Heart left ventricle (tissue), 16 donors: ENCODE measurements around the gene EYA4. TPM values are rescaled to one million over a fixed set of nuclear protein-coding genes. Genes with fewer than 3 reads are reported as not detected.

Source experiments
- ATAC-seq, 4 donors: fragments of 200-7000 bp; cut with Tn5 transposase; one replicate each; pipeline ENCODE4 v1.9.1; 2020 to 2022; ENCODE audit warnings: moderate library complexity in 4 of 4, mild to moderate bottlenecking in 3 of 4, moderate number of reproducible peaks in 1 of 4
- DNase-seq, 5 donors: peaks; one replicate each; pipeline ENCODE4 v3.0.0-alpha.2; 2020
- H3K27ac ChIP-seq, 12 donors: fragments of 200-600 bp; sonication (generic) in 4 of 12; one replicate each; pipeline versions ENCODE4 v1.5.0 to v1.8.0; 2016 to 2022; ENCODE audit warnings: mild to moderate bottlenecking in 2 of 12
- H3K27me3 ChIP-seq, 9 donors: fragments of 200-600 bp; sonication (generic) in 2 of 9; one replicate each; pipeline versions ENCODE4 v1.5.1 to v1.8.0; 2016 to 2022; ENCODE audit warnings: mild to moderate bottlenecking in 3 of 9
- H3K36me3 ChIP-seq, 9 donors: fragments of 200-600 bp; sonication (generic) in 2 of 9; one replicate each; pipeline versions ENCODE4 v1.5.0 to v1.8.0; 2018 to 2022; ENCODE audit warnings: mild to moderate bottlenecking in 2 of 9
- H3K4me1 ChIP-seq, 12 donors: fragments of 200-600 bp; sonication (generic) in 4 of 12; one replicate each; pipeline versions ENCODE4 v1.5.0 to v1.8.0; 2016 to 2022; ENCODE audit warnings: mild to moderate bottlenecking in 3 of 12
- H3K4me3 ChIP-seq, 12 donors: fragments of 200-600 bp; sonication (generic) in 4 of 12; one replicate each; pipeline versions ENCODE4 v1.5.0 to v1.8.0; 2017 to 2022; ENCODE audit warnings: mild to moderate bottlenecking in 9 of 12, moderate library complexity in 4 of 12
- H3K9me3 ChIP-seq, 12 donors: fragments of 200-600 bp; sonication (generic) in 4 of 12; one replicate each; pipeline versions ENCODE4 v1.5.0 to v1.8.0; 2016 to 2022; ENCODE audit warnings: mild to moderate bottlenecking in 1 of 12
- POLR2A ChIP-seq, 2 donors: fragments of 450-650 bp; IDR thresholded peaks; one replicate each; pipeline ENCODE4 v1.6.1; 2017; ENCODE audit warnings: antibody characterized with exemption in 2 of 2, mild to moderate bottlenecking in 2 of 2, moderate library complexity in 2 of 2
- WGBS, 4 donors: extraction: QIAGEN DNeasy Blood & Tissue Kit in 2 of 4; methylation state at CpG; one replicate each; pipeline versions ENCODE4 v1.1.5 to v1.1.7; 2013 to 2018; 5-methylcytosine and 5-hydroxymethylcytosine counted together
- intact Hi-C, 10 donors: fragments of 100-400 bp; cut with DNase I; formaldehyde crosslinking; loops; one replicate each; pipeline versions ENCODE4 v1.11.1 to v1.14.2; 2022
- polyA plus RNA-seq, 2 donors: library from polyadenylated mRNA; stranded (reverse); fragments of 200-250 nt; gene quantifications; one replicate each; pipeline ENCODE4 v1.2.3, GENCODE V29; 2013
- total RNA-seq, 9 donors: library from RNA; depleted of rRNA in 2 of 9; stranded (reverse); fragments of >200 nt in 2 of 9; fragmentation: NEBNext Ultra II Directional in 3 of 9; extraction: Animal tissue kit (Norgen Biotek cat#: 25700) in 3 of 9; gene quantifications; one replicate each; pipeline versions ENCODE4 v1.1.0 to v1.2.4, GENCODE V29; 2016 to 2023
- TF ChIP-seq, protein P1 (sequence below), 12 donors: fragments of 200-600 bp; sonication (generic) in 4 of 12; IDR thresholded peaks; one replicate each; pipeline versions ENCODE4 v1.5.0 to v1.8.0; 2018 to 2022; ENCODE audit warnings: antibody characterized with exemption in 12 of 12, mild to moderate bottlenecking in 5 of 12
- donor health status: ischemic (EF 13 %, LVEDD 7.1; RV severe dilation, severe dysfunction).
- donor health status: healthy with polysubstance abuse.
- donor health status: DM: no; HTN: yes; CAD: no.
- donor health status: DM: no; HTN: no; CAD: no.
- donor health status: ischemic (EF 25% LVEDD 6.9; RV normal size, moderate dysfunction).
- donor health status: ischemic (EF 25% LVEDD 5.7; RV mildly dilated, moderate dysfunction).
- donor health status: healthy.
- donor health status: DM: yes; HTN: yes; CAD: no.
- donor health status: ischemic (EF 35%, LVEDD 5.7; RV mildly dilated, moderate dysfunction).
- donor health status: nonischemic (EF 11% LVEDD 7.7; RV severe dilation, severe dysfunction).
- donor health status: DM: yes; HTN: yes; CAD: no.
- donor health status: PGD.
- donor health status: ischemic (EF 29% LVEDD 5.4; RV normal size, mild dysfunction).
- donor health status: nonischemic (EF 23%, LVEDD 6.1; RV moderate dilation, normal function).

The EYA4 gene
- total and polyA plus RNA-seq, 11 donors, result 3.6 to 29.6 (median 21.7) TPM

GRCh38 chr6:133268621-133269020 lies 27.5 kb downstream of the EYA4 start:
- intact Hi-C loops, result no loop called here
- DNase-seq (no peak), ATAC-seq (no peak)
- no peaks in the 10 kb centered on the region for H3K9me3 ChIP-seq
- H3K36me3 ChIP-seq, result no peaks in the 10 kb centered on the region
- H3K27me3 ChIP-seq, result no peaks in the 10 kb centered on the region
- no peak for TF ChIP-seq POLR2A (IDR thresholded peaks at IDR 0.05)
- TF ChIP-seq, protein P1, sequence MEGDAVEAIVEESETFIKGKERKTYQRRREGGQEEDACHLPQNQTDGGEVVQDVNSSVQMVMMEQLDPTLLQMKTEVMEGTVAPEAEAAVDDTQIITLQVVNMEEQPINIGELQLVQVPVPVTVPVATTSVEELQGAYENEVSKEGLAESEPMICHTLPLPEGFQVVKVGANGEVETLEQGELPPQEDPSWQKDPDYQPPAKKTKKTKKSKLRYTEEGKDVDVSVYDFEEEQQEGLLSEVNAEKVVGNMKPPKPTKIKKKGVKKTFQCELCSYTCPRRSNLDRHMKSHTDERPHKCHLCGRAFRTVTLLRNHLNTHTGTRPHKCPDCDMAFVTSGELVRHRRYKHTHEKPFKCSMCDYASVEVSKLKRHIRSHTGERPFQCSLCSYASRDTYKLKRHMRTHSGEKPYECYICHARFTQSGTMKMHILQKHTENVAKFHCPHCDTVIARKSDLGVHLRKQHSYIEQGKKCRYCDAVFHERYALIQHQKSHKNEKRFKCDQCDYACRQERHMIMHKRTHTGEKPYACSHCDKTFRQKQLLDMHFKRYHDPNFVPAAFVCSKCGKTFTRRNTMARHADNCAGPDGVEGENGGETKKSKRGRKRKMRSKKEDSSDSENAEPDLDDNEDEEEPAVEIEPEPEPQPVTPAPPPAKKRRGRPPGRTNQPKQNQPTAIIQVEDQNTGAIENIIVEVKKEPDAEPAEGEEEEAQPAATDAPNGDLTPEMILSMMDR (IDR thresholded peaks at IDR 0.05), result no peak
- H3K4me3 ChIP-seq, result no peak overlapping the region
- no peak overlapping the region for H3K27ac ChIP-seq
- H3K4me1 ChIP-seq, result no peaks in the 10 kb centered on the region
- WGBS, 4 donors, result 79 to 89% (median 88%) methylated on average over 5 of the region's 5 CpGs

GRCh38 chr6:133274813-133275212 lies 33.7 kb downstream of the EYA4 start:
- DNase-seq (no peak), ATAC-seq (no peak)
- no peaks in the 10 kb centered on the region for H3K9me3 ChIP-seq
- no peaks in the 10 kb centered on the region for H3K27me3 ChIP-seq
- no peaks in the 10 kb centered on the region for H3K4me1 ChIP-seq
- H3K36me3 ChIP-seq, result peaks cover 0 to 2% (median 0%) of the 10 kb centered on the region in 9 donors
- 79 to 87% (median 85%) methylated on average over 4 of the region's 4 CpGs for WGBS, 4 donors
- TF ChIP-seq POLR2A (IDR thresholded peaks at IDR 0.05), result no peak
- TF ChIP-seq, protein P1 (IDR thresholded peaks at IDR 0.05), result no peak
- no peak overlapping the region for H3K27ac ChIP-seq
- intact Hi-C loops, result no loop called here
- H3K4me3 ChIP-seq, result no peak overlapping the region

DNA sequence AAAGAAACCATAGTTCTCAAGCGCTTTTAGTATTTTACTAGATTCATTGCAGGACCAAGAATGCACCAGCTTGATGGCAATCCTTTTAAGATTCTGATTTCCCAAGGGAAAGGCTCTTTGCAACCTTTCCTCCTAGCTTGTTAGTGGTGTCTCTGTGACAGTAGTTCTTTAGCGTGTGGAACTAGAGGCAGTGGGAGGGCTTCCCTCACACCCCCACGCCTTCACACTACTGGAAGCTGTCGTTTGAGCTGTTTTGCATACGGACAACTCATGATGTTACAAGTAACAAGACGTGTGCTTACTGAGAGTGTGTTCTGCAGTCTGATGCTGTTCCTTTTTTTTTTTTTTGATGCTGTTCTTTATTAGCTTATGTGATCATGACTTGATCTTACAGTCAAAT lies 34.1 kb downstream of the EYA4 start:
- peaks cover 0 to 2% (median 0%) of the 10 kb centered on the region in 9 donors for H3K36me3 ChIP-seq
- H3K27me3 ChIP-seq, result no peaks in the 10 kb centered on the region
- no peak overlapping the region for H3K4me3 ChIP-seq
- no peak overlapping the region for H3K27ac ChIP-seq
- intact Hi-C loops, result no loop called here
- no peak for DNase-seq
- H3K9me3 ChIP-seq, result no peaks in the 10 kb centered on the region
- H3K4me1 ChIP-seq, result no peaks in the 10 kb centered on the region
- ATAC-seq, result no peak
- WGBS, 4 donors, result 42 to 50% (median 46%) methylated on average over 6 of the region's 6 CpGs
- TF ChIP-seq, protein P1 (IDR thresholded peaks at IDR 0.05), result no peak
- no peak for TF ChIP-seq POLR2A (IDR thresholded peaks at IDR 0.05)

GRCh38 chr6:133277228-133277899 lies 36.2 kb downstream of the EYA4 start:
- DNase-seq (no peak), ATAC-seq (no peak)
- intact Hi-C loops, result no loop called here
- WGBS, 4 donors, result 80 to 83% (median 82%) methylated on average over 2 of the region's 2 CpGs
- Histone ChIP-seq H3K9me3 (no peaks in the 10 kb centered on the region), H3K4me1 (peaks cover 0 to 2% (median 0%) of the 10 kb centered on the region in 12 donors), H3K4me3 (no peak overlapping the region), H3K27me3 (no peaks in the 10 kb centered on the region), H3K36me3 (peaks cover 0 to 2% (median 0%) of the 10 kb centered on the region in 9 donors), H3K27ac (no peak overlapping the region)
- TF ChIP-seq POLR2A (IDR thresholded peaks at IDR 0.05), result no peak
- TF ChIP-seq, protein P1 (IDR thresholded peaks at IDR 0.05), result no peak
